PC-3 (cell line): ENCODE measurements around the gene PGBD4. TPM values are rescaled to one million over a fixed set of nuclear protein-coding genes. Genes with fewer than 3 reads are reported as not detected.

Experiments used
- ATAC-seq: fragments of 200-7000 bp; cut with Tn5 transposase; 2 replicates; pipeline ENCODE4 v1.9.1; 2020; ENCODE audit warnings: mild to moderate bottlenecking, moderate library complexity
- BruUV-seq: library from RNA; stranded (reverse); fragments of 400-500 nt; replicated peaks from 2 replicates; lab custom pipeline; 2021; lab: Mats Ljungman, UMichigan
- CTCF ChIA-PET: fragments of 300-600 bp; sonication (Branson Sonifier 250); formaldehyde crosslinking; loops from one replicate; lab custom pipeline; 2022; ENCODE audit warnings: antibody characterized with exemption; lab: Charles Lee
- POLR2A ChIA-PET: fragments of 300-600 bp; sonication (Branson Sonifier 250); formaldehyde crosslinking; loops from one replicate; lab custom pipeline; 2022; ENCODE audit warnings: antibody characterized with exemption; ENCODE audit not compliant: unreplicated experiment; lab: Charles Lee
- DNase-seq: peaks from one replicate; pipeline ENCODE4 v3.0.0-alpha.2; 2015
- H2AFZ ChIP-seq: fragments of 300-600 bp; sonication (generic); 2 replicates; pipeline ENCODE4 v1.6.0; 2016; ENCODE audit warnings: antibody characterized with exemption, low read length
- H3F3A ChIP-seq: fragments of 300-600 bp; sonication (generic); one replicate; pipeline ENCODE4 v1.6.0; 2017; ENCODE audit warnings: antibody characterized with exemption, low read length, control low read depth, mild to moderate bottlenecking; ENCODE audit not compliant: unreplicated experiment
- H3K27ac ChIP-seq: fragments of 300-600 bp; sonication (generic); 2 replicates; pipeline ENCODE4 v1.5.1; 2016; ENCODE audit warnings: mild to moderate bottlenecking, low read length
- H3K27me3 ChIP-seq: fragments of 300-600 bp; sonication (generic); 2 replicates; pipeline ENCODE4 v1.6.1; 2016; ENCODE audit warnings: low read length, mixed read lengths
- H3K36me3 ChIP-seq: fragments of 300-600 bp; sonication (generic); 2 replicates; pipeline ENCODE4 v1.6.1; 2016; ENCODE audit warnings: low read depth, mixed run types, low read length, mixed read lengths
- H3K4me1 ChIP-seq: fragments of 300-600 bp; sonication (generic); 2 replicates; pipeline ENCODE4 v1.5.1; 2016; ENCODE audit warnings: low read length; ENCODE audit not compliant: insufficient read depth
- H3K4me2 ChIP-seq: fragments of 300-600 bp; sonication (generic); 2 replicates; pipeline ENCODE4 v1.6.0; 2016; ENCODE audit warnings: low read length
- H3K4me3 ChIP-seq: fragments of 300-600 bp; sonication (generic); 2 replicates; pipeline ENCODE4 v1.5.1; 2016; ENCODE audit warnings: mild to moderate bottlenecking, low read length, mixed read lengths
- H3K79me2 ChIP-seq: fragments of 300-600 bp; sonication (generic); 2 replicates; pipeline ENCODE4 v1.6.1; 2017; ENCODE audit warnings: low read length, mixed read lengths
- H3K9ac ChIP-seq: fragments of 300-600 bp; sonication (generic); 2 replicates; pipeline ENCODE4 v1.6.0; 2016; ENCODE audit warnings: mild to moderate bottlenecking, low read length
- H3K9me2 ChIP-seq: fragments of 300-600 bp; sonication (generic); replicated peaks from 2 replicates; pipeline ENCODE4 v1.6.1; 2016; ENCODE audit warnings: mixed run types, low read length, mixed read lengths
- H3K9me3 ChIP-seq: fragments of 300-600 bp; sonication (generic); 2 replicates; pipeline ENCODE4 v1.6.1; 2016; ENCODE audit warnings: low read length, mixed read lengths
- H4K20me1 ChIP-seq: fragments of 300-600 bp; sonication (generic); 2 replicates; pipeline ENCODE4 v1.6.1; 2016; ENCODE audit warnings: low read length, mixed read lengths
- CTCF ChIP-seq: fragments of 300-600 bp; sonication (generic); conservative IDR thresholded peaks from 2 replicates; pipeline ENCODE4 v1.5.1; 2017; ENCODE audit warnings: antibody characterized with exemption, low read depth, mild to moderate bottlenecking, low read length
- EZH2 ChIP-seq: fragments of 300-600 bp; sonication (generic); IDR thresholded peaks from one replicate; pipeline ENCODE4 v1.6.1; 2017; ENCODE audit warnings: antibody characterized with exemption, mild to moderate bottlenecking, low read length; ENCODE audit not compliant: unreplicated experiment
- EZH2phosphoT487 ChIP-seq: fragments of 300-600 bp; sonication (generic); IDR thresholded peaks from 2 replicates; pipeline ENCODE4 v1.6.1; 2018; ENCODE audit warnings: mild to moderate bottlenecking, antibody characterized with exemption, low read length, borderline replicate concordance
- intact Hi-C: fragments of 100-400 bp; cut with micrococcal nuclease; formaldehyde crosslinking; loops from 2 replicates; pipeline ENCODE4 v1.9.0; 2023
- total RNA-seq: library from RNA; depleted of rRNA; stranded (reverse); fragments of >200 nt; gene quantifications from 2 replicates; pipeline ENCODE4 v1.2.3, GENCODE V29; 2014

PGBD4 gene
- total RNA-seq, 1 experiment from 2014 or later, result 2.6 TPM

GRCh38 chr15:34102175-34102925 is 467 bp downstream of the PGBD4 start:
- peaks cover 62% of the 10 kb centered on the region for H3K79me2 ChIP-seq
- peak overlapping the region; percentile 76 for H3K4me3 ChIP-seq
- BruUV-seq, result TSS peak; percentile 79
- peak overlapping the region; percentile 56 for H3K27ac ChIP-seq
- H3K36me3 ChIP-seq, result no peaks in the 10 kb centered on the region
- no peaks in the 10 kb centered on the region for H3K27me3 ChIP-seq
- peaks cover 10% of the 10 kb centered on the region; the same call in 1 of the 2 replicates for H3K4me1 ChIP-seq
- no peaks in the 10 kb centered on the region for H3F3A ChIP-seq
- no peaks in the 10 kb centered on the region for H3K9me3 ChIP-seq
- CTCF ChIA-PET, result no interaction called here
- peak overlapping the region; percentile 85 for H3K9ac ChIP-seq
- intact Hi-C loops, result no loop called here
- peak overlapping the region; percentile 85 for H3K4me2 ChIP-seq
- DNase-seq (no peak), ATAC-seq (no peak; the same call in 1 of the 2 replicates)
- TF ChIP-seq EZH2phosphoT487, result no peak
- TF ChIP-seq CTCF, result no peak
- no peak for TF ChIP-seq EZH2
- peak overlapping the region; percentile 80 for H2AFZ ChIP-seq
- POLR2A ChIA-PET, result interaction anchor here (0.5 to 0.6 kb wide), 2 partner anchors 108 to 114 kb away, joined by 3 to 5 read pairs; partner anchors contain the start of gene KATNBL1
- H4K20me1 ChIP-seq, result no peaks in the 10 kb centered on the region
- H3K9me2 ChIP-seq, result no peaks in the 10 kb centered on the region

- no peak overlapping the region for H3K4me2 ChIP-seq
- H3K27ac ChIP-seq, result no peak overlapping the region
- no peaks in the 10 kb centered on the region for H3F3A ChIP-seq
- no peak overlapping the region for H2AFZ ChIP-seq
- ATAC-seq (no peak), DNase-seq (no peak)
- intact Hi-C loops, result no loop called here
- ChIA-PET CTCF (no interaction called here), POLR2A (interaction anchor here (0.5 to 0.7 kb wide), 3 partner anchors 10 to 346 kb away, joined by 4 to 22 read pairs (median 5); partner anchors contain the start of gene NOP10)
- H3K4me3 ChIP-seq, result no peak overlapping the region
- H3K9ac ChIP-seq, result no peak overlapping the region
- no TSS peak for BruUV-seq
- H4K20me1 ChIP-seq, result no peaks in the 10 kb centered on the region
- H3K79me2 ChIP-seq, result peaks cover 22% of the 10 kb centered on the region
- H3K4me1 ChIP-seq, result peaks cover 5% of the 10 kb centered on the region; the same call in 1 of the 2 replicates
- no peaks in the 10 kb centered on the region for H3K27me3 ChIP-seq
- no peaks in the 10 kb centered on the region for H3K9me2 ChIP-seq
- H3K9me3 ChIP-seq, result no peaks in the 10 kb centered on the region
- no peak for TF ChIP-seq CTCF
- no peak for TF ChIP-seq EZH2phosphoT487
- no peak for TF ChIP-seq EZH2
- no peaks in the 10 kb centered on the region for H3K36me3 ChIP-seq
These were observed 4.5 kb downstream of the PGBD4 start for GRCh38 chr15:34106423-34106822.

- H3F3A ChIP-seq, result no peaks in the 10 kb centered on the region
- H3K4me1 ChIP-seq, result peaks cover 4% of the 10 kb centered on the region; the same call in 1 of the 2 replicates
- no peaks in the 10 kb centered on the region for H3K36me3 ChIP-seq
- intact Hi-C loops, result no loop called here
- no peak overlapping the region for H3K9ac ChIP-seq
- H3K27ac ChIP-seq, result no peak overlapping the region
- ATAC-seq (no peak), DNase-seq (no peak)
- H3K9me3 ChIP-seq, result no peaks in the 10 kb centered on the region
- H3K79me2 ChIP-seq, result peaks cover 15% of the 10 kb centered on the region
- POLR2A ChIA-PET, result interaction anchor here (0.5 to 0.6 kb wide), 3 partner anchors 123 to 345 kb away, joined by 3 to 22 read pairs (median 5); partner anchors contain the start of gene NOP10
- no peaks in the 10 kb centered on the region for H3K27me3 ChIP-seq
- no peak overlapping the region for H3K4me2 ChIP-seq
- no peak for TF ChIP-seq CTCF
- no peak for TF ChIP-seq EZH2
- TF ChIP-seq EZH2phosphoT487, result no peak
- no peak overlapping the region for H2AFZ ChIP-seq
- BruUV-seq, result no TSS peak
- CTCF ChIA-PET, result no interaction called here
- no peaks in the 10 kb centered on the region for H4K20me1 ChIP-seq
- no peak overlapping the region for H3K4me3 ChIP-seq
- H3K9me2 ChIP-seq, result no peaks in the 10 kb centered on the region
These were observed 5.4 kb downstream of the PGBD4 start for GRCh38 chr15:34107315-34107714.
